Measurements from ENCODE around the gene SNPH.
A peak's percentile ranks its signal among the peaks of the same experiment; 100 is the strongest.

SNPH gene

GRCh38 chr20:1307571-1307971, 41.5 kb downstream of the SNPH start:
- no peak for DNase-seq

DNA sequence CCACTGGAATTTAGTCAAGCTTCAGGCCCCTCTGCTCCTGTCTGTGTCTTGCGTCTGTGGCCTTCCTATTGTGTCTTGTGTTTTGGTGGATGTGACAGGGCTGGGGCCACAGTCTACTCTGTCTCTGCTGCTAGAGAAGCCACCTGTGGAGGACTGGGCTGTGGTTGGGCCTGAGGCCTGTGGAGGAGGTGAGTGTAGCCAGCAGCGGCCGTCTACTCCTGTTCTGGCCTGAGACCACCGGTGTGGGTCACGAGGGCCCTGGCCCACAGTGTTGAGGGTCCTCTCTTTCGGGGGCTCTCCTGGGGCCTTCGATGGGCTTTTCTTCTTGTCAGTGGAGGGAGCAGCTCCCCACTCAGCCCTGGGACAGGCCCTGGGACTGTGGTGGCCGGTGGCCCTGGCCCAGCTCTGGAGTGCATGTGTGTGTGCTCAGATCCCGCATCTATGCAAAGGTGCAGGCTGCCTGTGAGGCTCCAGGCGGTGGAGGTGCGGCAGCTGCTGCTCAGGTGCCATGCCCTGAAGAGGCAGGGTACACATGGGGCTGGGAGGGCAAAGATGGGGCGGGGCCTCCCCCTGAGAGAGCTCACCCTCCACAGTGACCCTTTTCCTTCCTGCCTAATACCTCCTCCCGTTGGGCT, 42.1 kb downstream of the SNPH start:
- DNase-seq = no peak

DNA sequence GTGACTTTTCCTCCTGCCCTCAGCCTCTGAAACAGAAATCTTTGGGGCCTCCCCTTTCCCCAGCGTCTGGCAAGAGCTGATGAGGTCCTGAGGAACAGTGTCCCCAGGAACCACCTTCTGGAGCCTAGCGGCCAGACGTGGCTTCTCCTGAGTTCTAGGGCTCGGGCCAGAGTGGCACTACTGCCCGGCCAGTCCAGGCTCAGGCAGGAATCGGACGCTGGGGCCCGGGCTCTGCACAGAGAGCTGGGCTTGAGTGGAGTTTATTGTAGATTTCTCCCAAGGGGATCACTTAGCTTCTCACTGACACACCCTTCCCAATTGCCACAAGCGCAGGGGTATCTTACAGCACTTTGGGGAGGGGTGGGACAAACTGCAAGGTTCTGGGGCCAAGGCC, 42.6 kb downstream of the SNPH start:
- DNase-seq = no peak

- no peak for DNase-seq
Measured at GRCh38 chr20:1309439-1309847, 43.3 kb downstream of the SNPH start.

DNA sequence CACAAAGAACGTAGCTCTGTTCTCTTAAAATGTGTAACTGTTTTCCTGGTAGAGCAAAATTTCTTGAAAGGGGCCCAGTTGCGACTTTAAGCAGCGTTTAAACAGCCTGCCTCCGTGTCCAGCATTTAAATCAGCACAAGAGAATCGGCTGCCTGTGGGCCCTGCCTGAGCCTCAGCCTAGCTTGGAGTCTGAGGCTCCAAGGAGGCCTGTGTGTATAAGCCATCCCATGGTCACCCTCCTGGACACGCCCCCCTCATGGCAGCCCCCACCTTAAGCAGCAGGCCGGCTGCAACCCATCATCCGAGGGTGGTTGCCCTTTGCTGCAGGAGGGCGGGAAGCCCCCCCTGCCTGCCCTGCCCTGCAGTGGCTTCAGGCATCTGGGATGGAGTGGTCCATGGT, 44.0 kb downstream of the SNPH start:
- no peak for DNase-seq

GRCh38 chr20:1310506-1311190, 44.6 kb downstream of the SNPH start:
- no peak for DNase-seq

DNA sequence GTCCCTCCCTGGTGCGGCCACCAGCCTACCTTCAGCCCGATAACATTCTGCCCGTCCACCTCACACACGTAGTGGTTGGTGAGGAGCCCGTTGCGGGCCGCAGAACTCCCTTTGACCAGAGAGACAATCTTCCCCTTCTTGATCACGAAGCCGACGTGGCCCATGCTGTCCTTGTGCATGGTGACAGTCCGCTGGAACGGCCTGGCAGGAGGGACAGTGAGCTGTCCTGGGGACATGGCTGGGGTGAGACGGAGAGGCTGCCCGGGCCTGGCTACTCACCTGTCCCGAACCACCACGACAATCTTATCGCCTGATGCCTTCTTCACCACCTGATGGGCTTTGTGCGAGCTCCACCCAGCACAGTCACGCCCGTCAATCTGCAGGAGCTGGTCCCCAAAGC, 46.2 kb downstream of the SNPH start:
- DNase-seq = no peak

DNA sequence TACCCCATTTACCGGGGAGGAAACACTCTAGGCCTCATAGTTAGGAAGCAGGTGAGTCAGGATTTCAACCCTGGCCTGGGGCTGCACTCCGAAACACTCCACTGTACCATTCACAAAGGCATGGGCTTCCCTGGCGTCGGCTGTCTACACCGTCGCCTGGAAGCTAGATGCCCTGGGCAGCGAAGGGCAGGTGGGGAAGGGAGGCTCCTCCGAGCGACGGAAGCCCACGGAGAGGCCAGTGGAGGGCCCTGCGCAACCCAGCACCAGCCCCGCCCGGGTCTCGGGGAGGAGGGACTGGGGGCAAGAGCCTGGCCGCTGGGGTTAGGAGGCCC, 46.8 kb downstream of the SNPH start:
- no peak for DNase-seq

GRCh38 chr20:1313236-1313964, 47.3 kb downstream of the SNPH start:
- peak; percentile 58 to 73 for DNase-seq

DNA sequence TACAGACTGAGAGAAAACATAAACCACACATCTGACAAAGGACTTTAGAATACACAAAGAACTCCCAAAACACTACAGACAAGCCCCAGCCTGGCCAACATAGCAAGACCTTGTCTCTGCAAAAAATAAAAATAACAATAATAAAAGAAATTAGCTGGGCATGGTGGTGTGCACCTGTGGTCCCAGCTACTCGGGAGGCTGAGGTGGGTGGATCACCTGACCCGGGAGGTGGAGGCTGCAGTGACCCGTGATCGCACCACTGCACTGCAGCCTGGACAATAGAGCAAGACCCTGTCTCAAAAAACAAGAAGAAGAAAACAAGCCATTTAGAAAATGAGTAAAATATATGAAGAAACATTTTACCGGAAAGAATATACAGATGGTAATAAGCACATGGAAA, 49.7 kb downstream of the SNPH start:
- no peak for DNase-seq

DNA sequence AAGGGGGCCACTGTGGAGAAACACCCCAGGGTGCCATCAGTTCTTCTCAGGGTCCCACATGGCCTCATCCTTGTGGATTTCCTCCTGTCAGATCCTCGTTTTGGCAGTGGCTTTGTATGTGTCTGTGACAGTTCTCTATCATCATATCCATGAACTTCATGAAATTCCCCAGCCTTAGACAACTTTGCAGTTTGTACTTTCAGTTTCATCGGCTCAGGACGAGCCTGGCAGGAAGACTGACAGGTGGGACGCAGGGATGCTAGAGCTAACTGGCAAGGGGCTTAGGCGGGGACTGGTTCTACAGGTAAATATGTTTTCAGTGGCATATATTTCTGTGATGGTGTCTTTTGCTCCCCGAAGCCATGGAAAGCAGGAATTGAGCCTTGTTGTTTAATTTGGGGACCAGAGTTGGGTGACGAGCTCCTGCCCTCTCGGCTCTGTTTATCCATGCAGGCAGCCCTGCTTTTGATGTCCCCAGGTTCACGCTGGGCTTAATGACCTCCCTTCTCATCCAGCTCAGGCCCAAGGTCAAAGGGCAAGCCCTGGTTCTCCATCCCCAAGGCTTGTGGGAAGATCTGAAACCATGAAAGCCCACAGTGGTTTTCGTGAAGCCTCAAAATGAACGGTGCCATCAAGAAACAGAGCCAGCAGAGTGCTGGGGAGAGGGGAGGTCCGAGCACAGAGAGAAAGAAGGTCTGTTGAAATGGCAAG, 51.6 kb downstream of the SNPH start:
- no peak for DNase-seq

GRCh38 chr20:1319051-1319450, 53.0 kb downstream of the SNPH start:
- no peak for DNase-seq

DNA sequence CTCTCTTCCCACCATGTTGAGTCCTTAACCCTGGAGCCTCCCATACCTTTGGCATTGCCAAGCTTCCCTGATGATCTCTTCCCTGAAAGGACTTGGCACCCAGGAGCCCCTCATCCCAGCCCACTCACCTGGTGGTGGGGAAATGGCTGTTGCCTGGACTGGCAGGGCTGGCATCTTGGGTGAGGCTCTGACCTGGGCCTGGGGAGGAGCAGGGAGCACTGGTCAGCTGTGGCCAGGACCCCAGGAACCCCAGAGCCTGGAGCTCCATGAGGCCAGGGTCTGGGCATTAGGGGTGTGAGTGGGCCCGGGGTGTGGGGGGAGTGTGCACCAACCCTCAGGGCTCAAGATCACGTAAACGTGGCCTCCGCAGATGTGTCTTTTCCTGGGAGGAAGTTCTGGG, 53.4 kb downstream of the SNPH start:
- no peak for DNase-seq

DNA sequence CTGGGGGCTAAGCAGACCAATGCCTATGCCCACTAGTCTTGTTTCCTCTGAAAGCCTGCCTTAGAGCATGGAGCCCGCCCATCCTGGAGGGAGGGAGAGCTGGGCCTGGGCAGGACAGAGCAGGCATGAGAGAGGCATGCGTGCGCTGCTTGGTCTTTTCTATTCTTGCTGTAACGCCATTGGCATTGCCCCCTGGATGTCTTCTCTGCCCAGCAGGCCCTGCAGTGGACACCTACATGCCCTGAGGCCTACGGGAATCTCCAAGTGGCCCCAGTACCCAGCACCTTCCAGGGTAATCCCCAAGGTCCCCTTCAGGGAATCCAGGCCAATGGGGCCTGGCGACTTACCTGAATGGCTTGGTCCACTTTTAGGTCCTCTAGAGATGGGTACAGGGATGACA, 53.9 kb downstream of the SNPH start:
- DNase-seq = no peak

GRCh38 chr20:1320902-1321653, 55.0 kb downstream of the SNPH start:
- no peak for DNase-seq

DNA sequence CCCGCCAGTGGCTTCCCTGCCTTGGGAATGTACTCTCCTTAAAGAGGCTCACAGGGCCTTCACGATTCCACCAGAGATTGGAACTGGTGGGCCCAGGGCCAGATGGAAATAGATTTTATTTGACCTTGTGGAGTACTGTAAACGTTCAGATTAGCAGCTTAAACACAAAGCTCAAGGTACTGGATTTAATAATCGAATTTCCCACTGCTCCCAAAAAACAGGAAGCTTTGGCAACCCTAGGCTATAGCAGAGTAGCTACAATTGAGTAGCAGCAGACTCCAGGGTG, 55.5 kb downstream of the SNPH start:
- no peak for DNase-seq

- DNase-seq = no peak
Measured at GRCh38 chr20:1322511-1323245, 56.6 kb downstream of the SNPH start.

- no peak for DNase-seq
Measured at GRCh38 chr20:1323256-1323655, 57.2 kb downstream of the SNPH start.

DNA sequence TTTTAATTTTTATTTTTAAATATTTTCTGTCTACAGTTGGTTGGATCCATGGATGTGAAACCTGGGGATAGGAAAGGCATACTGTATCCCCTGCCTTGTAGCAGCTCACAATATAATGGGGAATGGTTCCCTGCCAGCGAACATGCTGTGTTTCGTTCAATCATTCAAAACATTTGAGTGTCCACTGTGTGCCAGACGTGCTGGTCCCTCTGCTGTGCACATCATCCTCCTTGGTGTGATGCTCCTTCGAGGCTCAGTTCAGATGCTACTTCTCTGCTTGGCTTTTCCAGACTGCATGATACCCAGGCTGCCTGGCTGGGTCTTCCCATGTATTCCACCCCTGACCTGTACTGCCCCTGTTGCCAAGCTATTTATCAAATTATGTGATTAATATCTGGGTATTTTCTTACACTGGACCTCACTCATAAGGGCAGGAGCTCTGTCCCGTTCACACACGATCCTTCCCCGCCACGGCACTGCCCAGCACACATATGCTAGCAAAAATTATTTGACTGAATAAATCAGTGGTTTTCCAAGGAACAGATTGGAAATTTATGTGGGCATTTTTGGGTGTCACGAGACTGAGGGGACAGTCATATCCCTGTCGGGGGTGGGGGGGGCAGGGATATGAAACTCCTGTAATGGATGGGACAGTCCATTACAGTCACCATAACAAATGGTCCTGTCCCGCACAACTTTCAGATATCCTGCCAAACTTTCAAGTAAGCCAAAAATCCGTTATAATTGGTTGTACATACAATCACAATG, 57.9 kb downstream of the SNPH start:
- no peak for DNase-seq

- DNase-seq = no peak
Measured at GRCh38 chr20:1324598-1325172, 58.6 kb downstream of the SNPH start.
